Measurements from ENCODE around the gene TNK2. TPM values are rescaled to one million over a fixed set of nuclear protein-coding genes. Genes with fewer than 3 reads are reported as not detected.

TNK2 gene
- total RNA-seq, 2 donors from 2014 or later, result 25.9 to 49.1 TPM

- peaks cover 6% of the 10 kb centered on the region for H3K4me1 ChIP-seq
- no peak overlapping the region for H3K4me3 ChIP-seq
- H3K36me3 ChIP-seq (replicated peaks in 1 of 2; ENCODE audit: insufficient read depth in 1 of 2, low read depth in 2 of 2), result no peaks in the 10 kb centered on the region
- ATAC-seq, result no peak
- TF ChIP-seq CTCF (IDR thresholded peaks at IDR 0.05) (peak in 1 of 7 experiments; percentile 31), POLR2A (IDR thresholded peaks at IDR 0.05) (no peak)
- WGBS, 2 donors, result 74 to 88% methylated on average over 18 to 53 of the region's 53 CpGs
- H3K9me3 ChIP-seq, result no peaks in the 10 kb centered on the region
- no peak overlapping the region for H3K27ac ChIP-seq
- intact Hi-C loops (cut with DNase I), result no loop called here
- H3K27me3 ChIP-seq, result no peaks in the 10 kb centered on the region
- no peak for DNase-seq
Measured at GRCh38 chr3:195849322-195850074, 58.9 kb downstream of the TNK2 start.

GRCh38 chr3:195847055-195847950 is 61.0 kb downstream of the TNK2 start:
- TF ChIP-seq CTCF (IDR thresholded peaks at IDR 0.05) (no peak), POLR2A (IDR thresholded peaks at IDR 0.05) (no peak)
- DNase-seq, result no peak
- 83 to 93% methylated on average over 7 to 24 of the region's 24 CpGs for WGBS, 2 donors
- Histone ChIP-seq H3K4me3 (no peak overlapping the region), H3K4me1 (peaks cover 4% of the 10 kb centered on the region), H3K36me3 (replicated peaks in 1 of 2; ENCODE audit: insufficient read depth in 1 of 2, low read depth in 2 of 2) (no peaks in the 10 kb centered on the region), H3K27ac (no peak overlapping the region), H3K27me3 (no peaks in the 10 kb centered on the region), H3K9me3 (no peaks in the 10 kb centered on the region)
- no peak for ATAC-seq
- intact Hi-C loops (cut with DNase I), result no loop called here

- 77 to 81% methylated on average over 6 of the region's 6 CpGs for WGBS, 2 donors
- no peak overlapping the region for H3K27ac ChIP-seq
- H3K9me3 ChIP-seq, result no peaks in the 10 kb centered on the region
- H3K27me3 ChIP-seq, result no peaks in the 10 kb centered on the region
- no peaks in the 10 kb centered on the region for H3K4me1 ChIP-seq
- no peaks in the 10 kb centered on the region for H3K36me3 ChIP-seq (replicated peaks in 1 of 2; ENCODE audit: insufficient read depth in 1 of 2, low read depth in 2 of 2)
- DNase-seq (no peak), ATAC-seq (no peak)
- H3K4me3 ChIP-seq, result no peak overlapping the region
- TF ChIP-seq POLR2A (IDR thresholded peaks at IDR 0.05), result no peak
- TF ChIP-seq CTCF (IDR thresholded peaks at IDR 0.05), result no peak
- intact Hi-C loops (cut with DNase I), result no loop called here
Measured at GRCh38 chr3:195845483-195845882, 62.9 kb downstream of the TNK2 start.

GRCh38 chr3:195844671-195845218 is 63.6 kb downstream of the TNK2 start:
- no peak overlapping the region for H3K4me3 ChIP-seq
- intact Hi-C loops (cut with DNase I), result no loop called here
- DNase-seq (no peak), ATAC-seq (no peak)
- no peaks in the 10 kb centered on the region for H3K4me1 ChIP-seq
- no peaks in the 10 kb centered on the region for H3K9me3 ChIP-seq
- 81 to 89% methylated on average over 7 of the region's 7 CpGs for WGBS, 2 donors
- no peak for TF ChIP-seq POLR2A (IDR thresholded peaks at IDR 0.05)
- TF ChIP-seq CTCF (IDR thresholded peaks at IDR 0.05), result no peak
- H3K27me3 ChIP-seq, result no peaks in the 10 kb centered on the region
- H3K27ac ChIP-seq, result no peak overlapping the region
- no peaks in the 10 kb centered on the region for H3K36me3 ChIP-seq (replicated peaks in 1 of 2; ENCODE audit: insufficient read depth in 1 of 2, low read depth in 2 of 2)

All from body of pancreas (tissue), 4 donors.